Spleen (tissue), 11 donors: ENCODE measurements around the gene OPRL1. TPM values are rescaled to one million over a fixed set of nuclear protein-coding genes. Genes with fewer than 3 reads are reported as not detected.

ENCODE experiments used
- DNase-seq: peaks from one replicate; pipeline ENCODE4 v3.0.0-alpha.2; 2020
- H3K27ac ChIP-seq, 8 donors: fragments of 200-600 bp; sonication (generic) in 7 of 8; 1 replicate in 4 of 8; 2 replicates in 4 of 8; pipeline versions ENCODE4 v1.5.0 to v1.8.0; 2016 to 2021; ENCODE audit warnings: inconsistent platforms in 4 of 8, mild to moderate bottlenecking in 4 of 8, moderate library complexity in 1 of 8
- H3K27me3 ChIP-seq, 7 donors: fragments of 200-600 bp; sonication (generic) in 6 of 7; replicated peaks in 1 of 7; 1 replicate in 4 of 7; 2 replicates in 3 of 7; pipeline versions ENCODE4 v1.5.0 to v1.8.0; 2016 to 2021; ENCODE audit warnings: inconsistent platforms in 3 of 7, mild to moderate bottlenecking in 1 of 7
- H3K36me3 ChIP-seq, 6 donors: fragments of 200-600 bp; sonication (generic) in 5 of 6; 1 replicate in 4 of 6; 2 replicates in 2 of 6; pipeline versions ENCODE4 v1.5.0 to v1.8.0; 2016 to 2021; ENCODE audit warnings: inconsistent platforms in 2 of 6
- H3K4me1 ChIP-seq, 6 donors: fragments of 200-600 bp; sonication (generic) in 5 of 6; 1 replicate in 3 of 6; 2 replicates in 3 of 6; pipeline versions ENCODE4 v1.5.0 to v1.8.0; 2016 to 2021; ENCODE audit warnings: inconsistent platforms in 3 of 6
- H3K4me3 ChIP-seq, 8 donors: fragments of 200-600 bp; sonication (generic) in 7 of 8; 1 replicate in 4 of 8; 2 replicates in 4 of 8; pipeline versions ENCODE4 v1.5.0 to v1.8.0; 2016 to 2021; ENCODE audit warnings: inconsistent platforms in 4 of 8, mild to moderate bottlenecking in 4 of 8, moderate library complexity in 2 of 8
- H3K9me3 ChIP-seq, 8 donors: fragments of 200-600 bp; sonication (generic) in 7 of 8; 1 replicate in 4 of 8; 2 replicates in 4 of 8; pipeline versions ENCODE4 v1.5.0 to v1.8.0; 2016 to 2021; ENCODE audit warnings: inconsistent platforms in 4 of 8
- CTCF ChIP-seq, 11 experiments: fragments of 200-600 bp in 7 of 11; fragments of 450-650 bp in 4 of 11; sonication (generic) in 4 of 11; IDR thresholded peaks in 8 of 11; conservative IDR thresholded peaks in 3 of 11; 1 replicate in 7 of 11; 2 replicates in 4 of 11; pipeline versions ENCODE4 v1.4.0 to v1.8.0; 2016 to 2021; ENCODE audit warnings: antibody characterized with exemption in 11 of 11, inconsistent platforms in 4 of 11, mild to moderate bottlenecking in 1 of 11
- POLR2A ChIP-seq, 3 donors: fragments of 450-650 bp; IDR thresholded peaks; one replicate each; pipeline ENCODE4 v1.5.1; 2017; ENCODE audit warnings: antibody characterized with exemption in 3 of 3, mild to moderate bottlenecking in 1 of 3
- POLR2AphosphoS5 ChIP-seq, 3 donors: sonication (generic); formaldehyde crosslinking; IDR thresholded peaks; one replicate each; pipeline ENCODE4 v1.5.1; 2017; ENCODE audit warnings: antibody characterized with exemption in 3 of 3
- WGBS, 5 donors: extraction: QIAGEN DNeasy Blood & Tissue Kit in 3 of 5; methylation state at CpG; one replicate each; pipeline versions ENCODE4 v1.1.5 to v1.1.7; 2013 to 2018; 5-methylcytosine and 5-hydroxymethylcytosine counted together
- intact Hi-C: fragments of 100-400 bp; cut with DNase I; formaldehyde crosslinking; loops from one replicate; pipeline ENCODE4 v1.15.0; 2023; ENCODE audit warnings: low total_unique reads
- polyA plus RNA-seq, 3 donors: library from polyadenylated mRNA; stranded (reverse); fragments of 200-250 nt; gene quantifications; one replicate each; pipeline ENCODE4 v1.2.1, GENCODE V29; 2013
- total RNA-seq, 7 donors: library from RNA; depleted of rRNA in 3 of 7; stranded (reverse); fragments of >200 nt in 3 of 7; fragmentation: NEBNext Ultra II Directional in 4 of 7; extraction: Animal tissue kit (Norgen Biotek cat#: 25700) in 4 of 7; gene quantifications; one replicate each; pipeline versions ENCODE4 v1.1.0 to v1.2.1, GENCODE V29; 2016 to 2021
- donor health status: healthy with polysubstance abuse.
- donor health status: DM: no; HTN: no; CAD: no; lungs with moderate emphysema.
- donor health status: DM: no; HTN: no; CAD: no.
- donor health status: Bipolar disorder and iron deficiency.
- donor health status: healthy.
- donor health status: DM: no; HTN: no; CAD: no.
- donor health status: DM: yes; HTN: yes; CAD: no.

OPRL1 gene
- total and polyA plus RNA-seq, 10 donors, result 1.9 to 7.9 (median 5.0) TPM

- peak overlapping the region in 7 of 8 donors; percentile 20 to 87 (median 69) for H3K27ac ChIP-seq
These were observed 31.4 kb upstream of the OPRL1 start for GRCh38 chr20:64048402-64049044.

GRCh38 chr20:64049060-64049877, 30.6 kb upstream of the OPRL1 start, which contains the start of gene SOX18:
SOX18 (minus strand) TSS chr20:64049639; CDS start chr20:64049516, 123 bp downstream.
- 1 to 2% (median 1%) methylated on average over 28 to 111 of the region's 111 CpGs for WGBS, 5 donors
- peak within 1 kb of the TSS; percentile 2 to 73 (median 56) for H3K4me3 ChIP-seq

More at GRCh38 chr20:64048402-64049044, 31.4 kb upstream of the OPRL1 start:
- 9 to 30% (median 24%) methylated on average over 29 to 101 of the region's 101 CpGs for WGBS, 5 donors
- peak in 1 of 11 experiments; percentile 14 for TF ChIP-seq CTCF (IDR thresholded peaks at IDR 0.05 in 8 of 11, conservative IDR thresholded peaks at IDR 0.05 in 3 of 11)
- TF ChIP-seq POLR2AphosphoS5 (IDR thresholded peaks at IDR 0.05), result no peak
- TF ChIP-seq POLR2A (IDR thresholded peaks at IDR 0.05), result no peak
- no peaks in the 10 kb centered on the region for H3K9me3 ChIP-seq
- no peak for DNase-seq
- peak overlapping the region; percentile 2 to 73 (median 56) for H3K4me3 ChIP-seq
- peaks cover 5 to 95% (median 58%) of the 10 kb centered on the region in 6 donors for H3K4me1 ChIP-seq
- peaks cover 0 to 83% (median 30%) of the 10 kb centered on the region in 7 donors for H3K27me3 ChIP-seq
- intact Hi-C loops, result no loop called here
- peaks cover 0 to 15% (median 0%) of the 10 kb centered on the region in 6 donors for H3K36me3 ChIP-seq

GRCh38 chr20:64049878-64050260, 30.0 kb upstream of the OPRL1 start:
- TF ChIP-seq POLR2A (IDR thresholded peaks at IDR 0.05) (no peak), POLR2AphosphoS5 (IDR thresholded peaks at IDR 0.05) (no peak), CTCF (IDR thresholded peaks at IDR 0.05 in 8 of 11, conservative IDR thresholded peaks at IDR 0.05 in 3 of 11) (no peak)
- intact Hi-C loops, result no loop called here
- 7 to 28% (median 16%) methylated on average over 13 to 16 of the region's 16 CpGs for WGBS, 5 donors
- peak overlapping the region; percentile 56 to 91 (median 85) for H3K27ac ChIP-seq
- H3K4me1 ChIP-seq, result peaks cover 5 to 97% (median 65%) of the 10 kb centered on the region in 6 donors
- H3K27me3 ChIP-seq, result peaks cover 0 to 94% (median 30%) of the 10 kb centered on the region in 7 donors
- peak overlapping the region in 7 of 8 donors; percentile 0 to 73 (median 44) for H3K4me3 ChIP-seq
- no peaks in the 10 kb centered on the region for H3K9me3 ChIP-seq
- DNase-seq, result no peak
- H3K36me3 ChIP-seq, result peaks cover 0 to 15% (median 0%) of the 10 kb centered on the region in 6 donors

More at GRCh38 chr20:64049060-64049877, 30.6 kb upstream of the OPRL1 start, which contains the start of gene SOX18:
- TF ChIP-seq CTCF (IDR thresholded peaks at IDR 0.05 in 8 of 11, conservative IDR thresholded peaks at IDR 0.05 in 3 of 11) (no peak), POLR2AphosphoS5 (IDR thresholded peaks at IDR 0.05) (peak; percentile 73 to 85 (median 81)), POLR2A (IDR thresholded peaks at IDR 0.05) (no peak)
- peak; percentile 84 for DNase-seq
- peaks cover 0 to 15% (median 0%) of the 10 kb centered on the region in 6 donors for H3K36me3 ChIP-seq
- H3K27me3 ChIP-seq, result peaks cover 0 to 91% (median 30%) of the 10 kb centered on the region in 7 donors
- H3K9me3 ChIP-seq, result no peaks in the 10 kb centered on the region
- intact Hi-C loops, result no loop called here
- H3K27ac ChIP-seq, result peak within 1 kb of the TSS; percentile 56 to 91 (median 85)
- H3K4me1 ChIP-seq, result peaks cover 5 to 97% (median 63%) of the 10 kb centered on the region in 6 donors
